ENCODE data around the gene CTLA4.

The CTLA4 gene

GRCh38 chr2:203830304-203831055, 37.1 kb upstream of the CTLA4 start:
- TF ChIP-seq TAF1 (IDR thresholded peaks at IDR 0.05; ENCODE audit: borderline replicate concordance, insufficient read depth, low read length) (no peak), SIN3A (IDR thresholded peaks at IDR 0.05; ENCODE audit: borderline replicate concordance, insufficient read depth, low read length) (no peak), POLR2AphosphoS5 (IDR thresholded peaks at IDR 0.05; ENCODE audit: low read depth, low read length) (no peak), REST (IDR thresholded peaks at IDR 0.05; ENCODE audit: insufficient read depth in 1 of 2, low read depth in 2 of 2, low read length in 2 of 2) (no peak), FOXP2 (optimal IDR thresholded peaks at IDR 0.05; ENCODE audit: borderline replicate concordance, extremely low read depth, extremely low read length, insufficient read depth) (no peak)

- TF ChIP-seq REST (IDR thresholded peaks at IDR 0.05; ENCODE audit: insufficient read depth in 1 of 2, low read depth in 2 of 2, low read length in 2 of 2), result no peak
- TF ChIP-seq SIN3A (IDR thresholded peaks at IDR 0.05; ENCODE audit: borderline replicate concordance, insufficient read depth, low read length), result no peak
- TF ChIP-seq FOXP2 (optimal IDR thresholded peaks at IDR 0.05; ENCODE audit: borderline replicate concordance, extremely low read depth, extremely low read length, insufficient read depth), result no peak
- TF ChIP-seq POLR2AphosphoS5 (IDR thresholded peaks at IDR 0.05; ENCODE audit: low read depth, low read length), result no peak
- no peak for TF ChIP-seq TAF1 (IDR thresholded peaks at IDR 0.05; ENCODE audit: borderline replicate concordance, insufficient read depth, low read length)
Observed at GRCh38 chr2:203835420-203835819, 32.2 kb upstream of the CTLA4 start.

GRCh38 chr2:203835892-203836800, 31.4 kb upstream of the CTLA4 start:
- TF ChIP-seq TAF1 (IDR thresholded peaks at IDR 0.05; ENCODE audit: borderline replicate concordance, insufficient read depth, low read length) (no peak), REST (IDR thresholded peaks at IDR 0.05; ENCODE audit: insufficient read depth in 1 of 2, low read depth in 2 of 2, low read length in 2 of 2) (no peak), POLR2AphosphoS5 (IDR thresholded peaks at IDR 0.05; ENCODE audit: low read depth, low read length) (no peak), SIN3A (IDR thresholded peaks at IDR 0.05; ENCODE audit: borderline replicate concordance, insufficient read depth, low read length) (no peak), FOXP2 (optimal IDR thresholded peaks at IDR 0.05; ENCODE audit: borderline replicate concordance, extremely low read depth, extremely low read length, insufficient read depth) (no peak)

GRCh38 chr2:203840655-203841205, 26.8 kb upstream of the CTLA4 start:
- no peak for TF ChIP-seq TAF1 (IDR thresholded peaks at IDR 0.05; ENCODE audit: borderline replicate concordance, insufficient read depth, low read length)
- no peak for TF ChIP-seq REST (IDR thresholded peaks at IDR 0.05; ENCODE audit: insufficient read depth in 1 of 2, low read depth in 2 of 2, low read length in 2 of 2)
- no peak for TF ChIP-seq FOXP2 (optimal IDR thresholded peaks at IDR 0.05; ENCODE audit: borderline replicate concordance, extremely low read depth, extremely low read length, insufficient read depth)
- TF ChIP-seq POLR2AphosphoS5 (IDR thresholded peaks at IDR 0.05; ENCODE audit: low read depth, low read length), result no peak
